ENCODE measurements around the gene TMEM134.
"Not testable (repeated sequence)": the region's sequence is repeated elsewhere in the genome, so short reads cannot be mapped to it uniquely, and the experiment has no call there.

TMEM134 gene

GRCh38 chr11:67484847-67485311, 15.8 kb upstream of the TMEM134 start:
- peak; percentile 39 for DNase-seq

GRCh38 chr11:67483831-67484665, 15.0 kb upstream of the TMEM134 start:
- DNase-seq, result no peak

GRCh38 chr11:67482827-67483798, 14.1 kb upstream of the TMEM134 start, which contains the start of gene AIP:
Gene AIP (plus strand): TSS chr11:67483026. CDS start chr11:67483159, 133 bp downstream.
- peak; percentile 92 for DNase-seq

- DNase-seq, result no peak
Observed at GRCh38 chr11:67482275-67482826, 13.3 kb upstream of the TMEM134 start.

GRCh38 chr11:67477344-67478050, 8.4 kb upstream of the TMEM134 start:
- not testable (repeated sequence) for DNase-seq

- DNase-seq, result not testable (repeated sequence)
Observed at GRCh38 chr11:67476692-67477091, 7.6 kb upstream of the TMEM134 start.

GRCh38 chr11:67472882-67473281, 3.8 kb upstream of the TMEM134 start:
- DNase-seq, result no peak

GRCh38 chr11:67470337-67471002, 1.4 kb upstream of the TMEM134 start:
- no peak for DNase-seq

GRCh38 chr11:67469508-67469811, 409 bp upstream of the TMEM134 start:
- DNase-seq, result no peak

GRCh38 chr11:67468456-67468758, 644 bp downstream of the TMEM134 start:
- no peak for DNase-seq

- no peak for DNase-seq
Observed at GRCh38 chr11:67468056-67468455, 995 bp downstream of the TMEM134 start.

GRCh38 chr11:67466962-67467771, 1.9 kb downstream of the TMEM134 start:
- DNase-seq, result no peak

GRCh38 chr11:67466367-67466766, 2.7 kb downstream of the TMEM134 start:
- no peak for DNase-seq

GRCh38 chr11:67465530-67465929, 3.5 kb downstream of the TMEM134 start:
- not testable (repeated sequence) for DNase-seq

GRCh38 chr11:67465189-67465510, 3.9 kb downstream of the TMEM134 start:
- no peak for DNase-seq

- peak; percentile 88 for DNase-seq
Observed at GRCh38 chr11:67464411-67465188, 4.5 kb downstream of the TMEM134 start.

- DNase-seq, result no peak
Observed at GRCh38 chr11:67463680-67464410, 5.2 kb downstream of the TMEM134 start.

- DNase-seq, result no peak
Observed at GRCh38 chr11:67463186-67463585, 5.9 kb downstream of the TMEM134 start.

- no peak for DNase-seq
Observed at GRCh38 chr11:67458266-67458665, 10.8 kb downstream of the TMEM134 start.

- DNase-seq, result no peak
Observed at GRCh38 chr11:67457453-67457852, 11.6 kb downstream of the TMEM134 start.
